IMR-90 (cell line): ENCODE results near the gene NFE2L1. TPM values are rescaled to one million over a fixed set of nuclear protein-coding genes. Genes with fewer than 3 reads are reported as not detected.

Source experiments
- ATAC-seq: fragments of 200-7000 bp; cut with Tn5 transposase; 2 replicates; pipeline ENCODE4 v1.9.1; 2020; ENCODE audit warnings: low read depth, mild to moderate bottlenecking, moderate library complexity
- BruUV-seq: library from RNA; stranded (reverse); fragments of 400-500 nt; replicated peaks from 2 replicates; lab custom pipeline; 2021; lab: Mats Ljungman, UMichigan
- CTCF ChIA-PET: fragments of 300-600 bp; formaldehyde crosslinking; extraction: SDS; loops from one replicate; lab custom pipeline; 2021; ENCODE audit warnings: antibody characterized with exemption; lab: Yijun Ruan, JAX
- POLR2A ChIA-PET: fragments of 300-600 bp; sonication (Branson Sonifier 250); formaldehyde crosslinking; loops from one replicate; lab custom pipeline; 2022; ENCODE audit warnings: antibody characterized with exemption; ENCODE audit not compliant: unreplicated experiment; lab: Charles Lee
- DNase-seq: peaks from one replicate; pipeline ENCODE4 v3.0.0; 2013
- H2AFZ ChIP-seq: replicated peaks from 2 replicates; pipeline ENCODE3; 2013; ENCODE audit warnings: low read length, mild to moderate bottlenecking; ENCODE audit not compliant: poor library complexity
- H2AK5ac ChIP-seq: 2 replicates; pipeline ENCODE4 v1.6.1; 2013; ENCODE audit warnings: low read depth, low read length, inconsistent platforms
- H2AK9ac ChIP-seq: replicated peaks from 2 replicates; pipeline ENCODE3; 2013; ENCODE audit warnings: mild to moderate bottlenecking, low read depth, low read length, moderate library complexity; ENCODE audit not compliant: poor library complexity
- H2BK120ac ChIP-seq: 2 replicates; pipeline ENCODE4 v1.6.1; 2013; ENCODE audit warnings: low read depth, low read length, inconsistent platforms
- H2BK15ac ChIP-seq: 3 replicates; pipeline ENCODE4 v1.6.1; 2013; ENCODE audit warnings: low read depth, low read length, inconsistent platforms
- H2BK20ac ChIP-seq: 2 replicates; pipeline ENCODE4 v1.6.1; 2013; ENCODE audit warnings: low read depth, mild to moderate bottlenecking, inconsistent platforms, low read length, moderate library complexity
- H2BK5ac ChIP-seq: 2 replicates; pipeline ENCODE4 v1.6.1; 2013; ENCODE audit warnings: mild to moderate bottlenecking, low read depth, low read length, inconsistent platforms; ENCODE audit not compliant: poor library complexity, severe bottlenecking
- H3K14ac ChIP-seq: replicated peaks from 2 replicates; pipeline ENCODE4 v1.6.1; 2013; ENCODE audit warnings: low read depth, low read length, inconsistent platforms
- H3K18ac ChIP-seq: 2 replicates; pipeline ENCODE4 v1.6.1; 2013; ENCODE audit warnings: low read depth, low read length, control low read depth
- H3K23ac ChIP-seq: 2 replicates; pipeline ENCODE4 v1.6.1; 2013; ENCODE audit warnings: low read depth, low read length, inconsistent platforms
- H3K27ac ChIP-seq: 2 replicates; pipeline ENCODE4 v1.5.1; 2013; ENCODE audit warnings: mild to moderate bottlenecking, control low read depth, low read length; ENCODE audit not compliant: insufficient read depth
- H3K27me3 ChIP-seq: 2 replicates; pipeline ENCODE4 v1.6.1; 2013; ENCODE audit warnings: low read length; ENCODE audit not compliant: control insufficient read depth, insufficient read depth
- H3K36me3 ChIP-seq: 2 replicates; pipeline ENCODE4 v1.6.1; 2013; ENCODE audit warnings: low read length, mixed read lengths; ENCODE audit not compliant: control insufficient read depth, insufficient read depth
- H3K4ac ChIP-seq: 2 replicates; pipeline ENCODE4 v1.6.1; 2013; ENCODE audit warnings: low read depth, low read length, inconsistent platforms
- H3K4me1 ChIP-seq: 2 replicates; pipeline ENCODE4 v1.6.1; 2013; ENCODE audit warnings: low read length, mixed read lengths; ENCODE audit not compliant: control insufficient read depth, insufficient read depth
- H3K4me2 ChIP-seq: 2 replicates; pipeline ENCODE4 v1.6.1; 2013; ENCODE audit warnings: low read depth, mild to moderate bottlenecking, control low read depth, low read length, moderate library complexity
- H3K4me3 ChIP-seq: 2 replicates; pipeline ENCODE4 v1.5.1; 2013; ENCODE audit warnings: low read depth, mild to moderate bottlenecking, control low read depth, low read length, moderate library complexity; ENCODE audit not compliant: insufficient read depth
- H3K56ac ChIP-seq: 2 replicates; pipeline ENCODE4 v1.6.1; 2013; ENCODE audit warnings: low read length, inconsistent platforms; ENCODE audit not compliant: insufficient read depth; ENCODE audit errors: extremely low read depth
- H3K79me1 ChIP-seq, 2 experiments: 2 replicates each; pipeline ENCODE4 v1.6.1; 2013; ENCODE audit warnings: low read length in 2 of 2, inconsistent platforms in 1 of 2, low read depth in 1 of 2
- H3K9ac ChIP-seq: 2 replicates; pipeline ENCODE4 v1.6.1; 2013; ENCODE audit warnings: low read depth, low read length, control low read depth
- H3K9me1 ChIP-seq: 2 replicates; pipeline ENCODE4 v1.6.1; 2013; ENCODE audit warnings: low read length, inconsistent platforms; ENCODE audit not compliant: insufficient read depth
- H3K9me3 ChIP-seq: 2 replicates; pipeline ENCODE4 v1.6.1; 2013; ENCODE audit warnings: low read length; ENCODE audit not compliant: control insufficient read depth, insufficient read depth
- H4K20me1 ChIP-seq: 2 replicates; pipeline ENCODE4 v1.6.1; 2013; ENCODE audit warnings: low read length, inconsistent platforms; ENCODE audit not compliant: insufficient read depth
- H4K5ac ChIP-seq: 2 replicates; pipeline ENCODE4 v1.6.1; 2013; ENCODE audit warnings: mild to moderate bottlenecking, low read depth, low read length, control low read depth
- H4K8ac ChIP-seq, 2 experiments: 2 replicates each; pipeline ENCODE4 v1.6.1; 2013; ENCODE audit warnings: low read depth in 2 of 2, low read length in 2 of 2, control low read depth in 1 of 2, inconsistent platforms in 1 of 2
- H4K91ac ChIP-seq: 2 replicates; pipeline ENCODE4 v1.6.1; 2013; ENCODE audit warnings: low read depth, low read length, inconsistent platforms; ENCODE audit not compliant: insufficient read depth
- BHLHE40 ChIP-seq: fragments of 150-350 bp; IDR thresholded peaks from 2 replicates; pipeline ENCODE4 v1.6.1; 2016; ENCODE audit warnings: mild to moderate bottlenecking, low read depth, low read length
- CHD1 ChIP-seq: IDR thresholded peaks from 2 replicates; pipeline ENCODE4 v1.6.1; 2012; ENCODE audit warnings: low read depth, low read length, improper control_type of control experiment
- FOS ChIP-seq: fragments of 150-350 bp; IDR thresholded peaks from 2 replicates; pipeline ENCODE4 v1.6.1; 2016; ENCODE audit warnings: low read depth, low read length
- MAZ ChIP-seq: IDR thresholded peaks from 2 replicates; pipeline ENCODE4 v1.6.1; 2012; ENCODE audit warnings: low read depth, mild to moderate bottlenecking, low read length, improper control_type of control experiment, moderate library complexity, borderline replicate concordance
- POLR2A ChIP-seq: IDR thresholded peaks from 2 replicates; pipeline ENCODE4 v1.6.1; 2012; ENCODE audit warnings: mild to moderate bottlenecking, low read depth, low read length
- RAD21 ChIP-seq: IDR thresholded peaks from 2 replicates; pipeline ENCODE4 v1.6.1; 2012; ENCODE audit warnings: low read length, improper control_type of control experiment
- WGBS, 2 experiments: methylation state at CpG; one replicate each; pipeline versions ENCODE4 v1.1.5 to v1.1.7; 2013; ENCODE audit warnings: missing lambda C conversion rate in 2 of 2; ENCODE audit not compliant: insufficient read length in 1 of 2; ENCODE audit errors: extremely low coverage in 2 of 2; 5-methylcytosine and 5-hydroxymethylcytosine counted together
- dilution Hi-C: fragments of 300-500 bp; cut with HindIII; formaldehyde crosslinking; loops from one replicate; pipeline ENCODE4 v1.14.3; 2018; ENCODE audit warnings: low sequenced_read_pairs; ENCODE audit not compliant: unreplicated experiment
- in situ Hi-C: fragments of 300-500 bp; cut with MboI; formaldehyde crosslinking; loops from 3 replicates; pipeline ENCODE4 v1.14.3; 2019; ENCODE audit warnings: low sequenced_read_pairs, inconsistent platforms, mixed read lengths
- intact Hi-C: fragments of 100-400 bp; cut with micrococcal nuclease; formaldehyde crosslinking; loops from 2 replicates; pipeline ENCODE4 v1.10.0; 2022
- polyA plus RNA-seq, 3 experiments: library from polyadenylated mRNA; depleted of rRNA; stranded (reverse); fragments of >200 nt; gene quantifications; 2 replicates each; pipeline ENCODE4 v1.2.3, GENCODE V29; 2012; ENCODE audit warnings: low replicate concordance in 1 of 3
- total RNA-seq: library from RNA; depleted of rRNA; stranded (reverse); fragments of >200 nt; gene quantifications from 2 replicates; pipeline ENCODE4 v1.2.3, GENCODE V29; 2012

Gene NFE2L1
- total and polyA plus RNA-seq, 2 of the 4 experiments (the other 2 are of a cell fraction) = 42.8 to 122 TPM

DNA sequence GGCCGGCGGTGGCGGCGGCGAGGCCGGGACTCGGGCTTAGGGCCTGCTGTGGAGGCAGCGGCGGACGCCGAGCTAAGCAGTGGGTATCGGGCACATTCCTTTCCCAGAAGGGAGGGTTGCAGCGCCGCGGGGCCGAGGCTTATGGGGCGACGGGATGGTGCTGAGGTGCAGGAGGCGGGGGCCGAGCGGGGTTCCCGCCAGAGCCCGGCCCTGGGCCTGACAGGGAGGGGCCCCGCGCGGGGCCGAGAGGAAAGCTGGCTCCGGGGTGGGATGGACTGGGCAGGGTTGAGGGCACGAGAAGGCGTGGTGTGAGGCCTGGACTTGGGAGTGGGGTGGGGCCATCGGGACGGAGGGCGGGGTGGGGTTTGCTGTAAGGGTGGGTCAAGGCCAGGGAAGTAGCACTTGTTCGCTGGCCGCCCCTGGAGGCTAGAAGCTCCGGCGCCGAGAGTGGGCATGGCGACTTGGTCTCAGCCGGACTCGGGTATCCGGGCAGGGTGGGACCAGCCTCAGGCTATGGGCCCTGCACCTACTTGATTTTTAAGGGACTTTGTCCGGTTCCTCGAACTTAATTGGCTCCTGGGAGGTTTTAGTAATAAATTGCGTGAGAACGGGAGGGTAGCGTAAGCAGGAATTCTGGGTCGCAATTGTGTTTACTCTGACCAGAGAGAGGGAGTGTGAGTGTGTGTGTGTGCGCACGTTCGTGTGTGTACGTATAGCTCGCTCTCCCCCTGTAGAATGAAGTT, 396 bp downstream of the NFE2L1 start:
- 0% methylated on average over 31 of the region's 53 CpGs; no CpG with 5 or more reads in 1 of the 2 experiments for WGBS, 2 experiments
- peak overlapping the region; percentile 99 for H2AFZ ChIP-seq

More for the DNA sequence above, 396 bp downstream of the NFE2L1 start:
- Histone ChIP-seq H3K27me3 (no peaks in the 10 kb centered on the region), H3K27ac (peak overlapping the region; percentile 95), H3K9me1 (peaks cover 29% of the 10 kb centered on the region), H2BK20ac (0 out of 2 replicates have a peak overlapping the region, but pooled peaks have one; percentile 6), H3K4ac (peak overlapping the region; percentile 99), H3K36me3 (peaks cover 26% of the 10 kb centered on the region), H3K4me1 (peaks cover 31% of the 10 kb centered on the region), H3K4me2 (peak overlapping the region; percentile 79), H3K4me3 (peak overlapping the region; percentile 86), H3K23ac (peak overlapping the region; percentile 95), H3K9ac (peak overlapping the region; percentile 90), H3K9me3 (no peaks in the 10 kb centered on the region), H2BK15ac (peak overlapping the region; percentile 4; the same call in 1 of the 3 replicates), H2AK9ac (peak overlapping the region; percentile 100), H2BK5ac (peak overlapping the region; percentile 98), H4K91ac (peak overlapping the region; percentile 90), H3K56ac (peak overlapping the region; percentile 84), H3K79me1 (peaks cover 21 to 72% of the 10 kb centered on the region in 2 experiments), H2BK120ac (peak overlapping the region; percentile 78), H3K18ac (peak overlapping the region; percentile 80), H4K5ac (peak overlapping the region; percentile 76), H3K14ac (peak overlapping the region; percentile 97), H4K8ac (peak overlapping the region; percentile 17 to 98), H2AK5ac (peak overlapping the region; percentile 96), H4K20me1 (peaks cover 34% of the 10 kb centered on the region)
- dilution Hi-C loops (no loop called here), in situ Hi-C loops (no loop called here), intact Hi-C loops (loop anchor here (1.0 to 5.0 kb wide), 2 partner anchors 23 to 444 kb away; no protein-coding TSS in a partner anchor)
- DNase-seq (peak; percentile 90), ATAC-seq (peak; percentile 78)
- ChIA-PET POLR2A (interaction anchor here (0.6 to 1.3 kb wide), 5 partner anchors 15 to 1757 kb away, joined by 3 to 5 read pairs (median 3); no protein-coding TSS in a partner anchor), CTCF (interaction anchor here (1.2 kb wide), 1 partner anchor 23 kb away, joined by 6 read pairs; no protein-coding TSS in a partner anchor)
- no TSS peak for BruUV-seq
- TF ChIP-seq RAD21 = no peak
- peak; percentile 97 for TF ChIP-seq POLR2A
- 0 out of 2 replicates have a peak, but pooled peaks have one; percentile 33 for TF ChIP-seq MAZ
- TF ChIP-seq FOS = no peak; the same call in 1 of the 2 replicates
- TF ChIP-seq CHD1 = peak; percentile 73; the same call in 1 of the 2 replicates
- peak; percentile 85 for TF ChIP-seq BHLHE40
